ENCODE results near the gene B4GALT1.

DNA sequence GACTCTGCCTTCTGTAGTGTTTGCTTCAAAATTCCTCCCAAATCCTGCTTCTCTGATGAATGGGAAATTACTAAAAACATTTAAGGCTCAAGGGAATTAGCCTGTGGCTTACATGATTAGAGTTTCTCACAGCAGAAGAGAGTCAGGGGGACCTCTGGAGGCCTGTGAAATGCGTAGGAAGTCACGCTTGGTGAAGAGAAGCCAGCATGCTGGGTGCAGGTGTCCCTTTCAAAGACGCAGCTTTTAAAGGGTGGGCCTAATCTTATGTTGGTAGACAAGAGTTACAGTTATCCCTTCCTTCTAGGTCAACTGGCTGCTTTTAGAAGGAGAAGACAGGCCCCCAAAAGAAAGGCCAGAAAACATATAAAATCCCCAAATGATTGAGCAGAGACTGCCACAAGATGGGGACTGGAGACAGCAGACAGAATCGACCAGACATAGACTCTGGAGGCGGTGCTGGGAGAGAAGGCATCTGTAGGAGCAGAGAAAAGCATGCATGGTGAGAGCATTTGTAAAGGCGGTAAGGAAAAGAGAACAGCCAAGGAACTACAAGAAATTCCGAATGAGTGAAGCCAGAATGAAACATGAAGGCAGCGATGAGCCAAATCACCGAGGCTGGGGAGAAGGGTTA is 42.3 kb downstream of the B4GALT1 start:
- no peak for TF ChIP-seq POLR2A (IDR thresholded peaks at IDR 0.05; ENCODE audit: low read length)
- no peak for TF ChIP-seq GATA1 (IDR thresholded peaks at IDR 0.05; ENCODE audit: low read depth, low read length)
